Fibroblast of lung (primary cell): ENCODE data around the gene S100G. TPM values are rescaled to one million over a fixed set of nuclear protein-coding genes. Genes with fewer than 3 reads are reported as not detected.

Experiments used
- DNase-seq, 2 donors: peaks; one replicate each; pipeline versions ENCODE4 v3.0.0 to v3.0.0-alpha.2; 2010; ENCODE audit warnings: low read depth in 2 of 2
- H2AFZ ChIP-seq: 2 replicates; pipeline ENCODE4 v1.5.1; 2012; ENCODE audit warnings: low read length, control low read depth, inconsistent platforms
- H3K27ac ChIP-seq: 2 replicates; pipeline ENCODE4 v1.5.1; 2011; ENCODE audit warnings: low read length, control low read depth; ENCODE audit not compliant: insufficient read depth
- H3K27me3 ChIP-seq: 2 replicates; pipeline ENCODE4 v1.5.1; 2011; ENCODE audit warnings: mild to moderate bottlenecking, low read length; ENCODE audit not compliant: control insufficient read depth, insufficient read depth
- H3K36me3 ChIP-seq: 2 replicates; pipeline ENCODE4 v1.5.1; 2011; ENCODE audit warnings: low read length; ENCODE audit not compliant: control insufficient read depth, insufficient read depth
- H3K4me1 ChIP-seq: 2 replicates; pipeline ENCODE4 v1.5.1; 2011; ENCODE audit warnings: low read length; ENCODE audit not compliant: control insufficient read depth, insufficient read depth; ENCODE audit errors: extremely low read depth
- H3K4me2 ChIP-seq: 2 replicates; pipeline ENCODE4 v1.5.1; 2011; ENCODE audit warnings: low read length, control low read depth; ENCODE audit not compliant: insufficient read depth; ENCODE audit errors: extremely low read depth
- H3K4me3 ChIP-seq, 4 experiments: fragments of 200-600 bp in 1 of 4; sonication (generic) in 1 of 4; replicated peaks in 1 of 4; 2 replicates each; pipeline ENCODE4 v1.5.1; 2011 to 2016; ENCODE audit warnings: low read length in 4 of 4, low read depth in 3 of 4, mild to moderate bottlenecking in 3 of 4, control low read depth in 2 of 4, inconsistent platforms in 1 of 4, mixed read lengths in 1 of 4; ENCODE audit not compliant: insufficient read depth in 1 of 4; ENCODE audit errors: control extremely low read depth in 1 of 4
- H3K79me2 ChIP-seq: 2 replicates; pipeline ENCODE4 v1.5.1; 2012; ENCODE audit warnings: mild to moderate bottlenecking, low read length, inconsistent platforms; ENCODE audit not compliant: control insufficient read depth, insufficient read depth
- H3K9ac ChIP-seq: 2 replicates; pipeline ENCODE4 v1.5.1; 2011; ENCODE audit warnings: mild to moderate bottlenecking, low read length, control low read depth; ENCODE audit not compliant: insufficient read depth
- H3K9me3 ChIP-seq: 2 replicates; pipeline ENCODE4 v1.5.1; 2012; ENCODE audit warnings: low read depth, low read length; ENCODE audit not compliant: control insufficient read depth, insufficient read depth
- H4K20me1 ChIP-seq: 2 replicates; pipeline ENCODE4 v1.5.1; 2011; ENCODE audit warnings: low read length; ENCODE audit not compliant: control insufficient read depth, insufficient read depth; ENCODE audit errors: extremely low read depth
- CTCF ChIP-seq, 2 donors: IDR thresholded peaks in 1 of 2; conservative IDR thresholded peaks in 1 of 2; 1 replicate in 1 of 2; 2 replicates in 1 of 2; pipeline ENCODE4 v1.5.1; 2011 to 2012; ENCODE audit warnings: low read length in 2 of 2, control low read depth in 1 of 2, inconsistent platforms in 1 of 2, low read depth in 1 of 2, mild to moderate bottlenecking in 1 of 2
- EZH2 ChIP-seq: IDR thresholded peaks from 2 replicates; pipeline ENCODE4 v1.5.1; 2012; ENCODE audit warnings: low read length, control low read depth, mild to moderate bottlenecking; ENCODE audit errors: missing control alignments
- polyA plus RNA-seq, 2 donors: library from polyadenylated mRNA; depleted of rRNA in 1 of 2; stranded (reverse) in 1 of 2; unstranded in 1 of 2; fragments of >200 nt; gene quantifications; 2 replicates each; pipeline ENCODE4 v1.2.1, GENCODE V29; 2011 to 2012; ENCODE audit warnings: missing spikeins in 1 of 2
- total RNA-seq: library from RNA; depleted of rRNA; stranded (reverse); fragments of >200 nt; gene quantifications from 2 replicates; pipeline ENCODE4 v1.2.1, GENCODE V29; 2014

S100G gene
- total and polyA plus RNA-seq, 2 donors (not counting 1 experiment from before 2014, with no cell fraction given): not detected

DNA sequence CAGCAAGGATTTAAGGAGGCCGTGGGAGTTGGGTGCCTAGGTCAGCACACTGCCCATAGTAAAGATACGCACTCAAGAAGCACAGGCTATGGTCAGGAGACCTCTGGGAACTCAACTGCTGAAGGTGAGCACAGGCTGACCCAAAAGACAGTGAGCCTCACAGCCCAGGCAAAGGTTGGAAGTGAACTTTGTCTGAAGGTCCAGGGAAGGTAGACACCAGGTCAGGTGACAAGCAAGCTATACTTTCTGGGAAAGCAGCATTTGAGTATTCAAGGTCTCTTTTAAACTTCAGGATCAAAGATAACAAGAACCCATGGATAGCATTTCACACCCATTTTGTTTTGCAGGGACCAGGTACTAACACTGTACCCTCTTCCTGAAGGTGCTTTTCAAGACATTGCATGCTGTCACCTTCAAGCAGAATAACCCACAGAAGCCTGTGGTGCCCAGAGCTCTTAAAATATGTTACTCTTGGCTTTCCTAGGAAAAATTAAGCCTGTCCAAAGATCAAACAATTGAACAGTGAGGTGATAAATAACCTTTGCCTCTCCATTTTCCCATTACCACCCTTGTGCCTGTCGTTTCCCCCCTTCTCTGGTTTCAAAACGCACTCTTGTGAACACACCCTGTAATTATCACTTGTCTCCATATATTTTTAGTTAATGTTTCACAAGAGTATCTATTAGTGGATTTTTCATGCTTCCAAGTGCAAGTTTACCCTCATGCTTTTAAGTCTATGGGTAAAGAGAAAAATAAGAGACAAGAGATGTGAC lies 3.4 kb upstream of the S100G start:
- Histone ChIP-seq H3K79me2 (no peaks in the 10 kb centered on the region), H3K36me3 (no peaks in the 10 kb centered on the region), H3K27ac (no peak overlapping the region), H3K4me2 (no peak overlapping the region), H3K9ac (no peak overlapping the region), H3K4me3 (no peak overlapping the region), H3K9me3 (no peaks in the 10 kb centered on the region), H2AFZ (no peak overlapping the region), H3K27me3 (no peaks in the 10 kb centered on the region), H3K4me1 (no peaks in the 10 kb centered on the region), H4K20me1 (no peaks in the 10 kb centered on the region)
- TF ChIP-seq CTCF (conservative IDR thresholded peaks at IDR 0.05 in 1 of 2, IDR thresholded peaks at IDR 0.05 in 1 of 2; ENCODE audit: low read depth in 1 of 2, low read length in 2 of 2) (no peak), EZH2 (no peak)
- no peak for DNase-seq

DNA sequence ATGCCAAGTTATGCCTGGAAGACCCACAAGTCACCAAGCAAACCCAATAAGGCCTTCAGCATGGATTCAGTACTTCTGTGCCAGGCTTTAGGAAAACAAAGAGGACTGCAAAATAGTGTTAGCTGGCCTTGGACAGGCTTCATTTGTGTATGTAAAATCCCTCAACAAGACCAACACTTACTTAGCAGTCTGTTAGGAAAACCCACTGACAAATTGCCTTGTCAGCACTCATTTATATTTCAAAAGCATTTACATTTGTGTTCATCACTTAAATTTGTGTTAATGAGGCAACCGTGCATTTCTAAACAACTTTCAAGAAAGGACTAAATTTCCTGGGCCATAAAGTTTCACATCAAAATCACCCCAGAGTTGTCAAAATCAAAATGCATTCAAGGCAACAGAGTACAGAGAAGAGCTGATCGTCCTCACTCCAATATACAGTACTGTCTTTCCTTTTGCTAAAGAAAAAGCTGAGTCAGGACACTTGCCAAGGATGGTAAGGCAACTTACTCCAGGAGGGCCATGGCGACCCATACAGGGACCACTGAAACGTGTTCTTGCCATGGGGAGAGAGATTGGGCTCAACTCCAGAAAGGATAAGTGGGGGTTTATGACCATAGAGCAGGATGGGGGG lies 1.6 kb downstream of the S100G start:
- Histone ChIP-seq H3K79me2 (no peaks in the 10 kb centered on the region), H3K36me3 (no peaks in the 10 kb centered on the region), H3K27ac (no peak overlapping the region), H3K9me3 (no peaks in the 10 kb centered on the region), H3K4me1 (no peaks in the 10 kb centered on the region), H3K4me2 (no peak overlapping the region), H4K20me1 (no peaks in the 10 kb centered on the region), H3K27me3 (no peaks in the 10 kb centered on the region), H3K4me3 (no peak overlapping the region), H2AFZ (no peak overlapping the region), H3K9ac (no peak overlapping the region)
- DNase-seq: no peak
- TF ChIP-seq CTCF (conservative IDR thresholded peaks at IDR 0.05 in 1 of 2, IDR thresholded peaks at IDR 0.05 in 1 of 2; ENCODE audit: low read depth in 1 of 2, low read length in 2 of 2): no peak
- no peak for TF ChIP-seq EZH2

DNA sequence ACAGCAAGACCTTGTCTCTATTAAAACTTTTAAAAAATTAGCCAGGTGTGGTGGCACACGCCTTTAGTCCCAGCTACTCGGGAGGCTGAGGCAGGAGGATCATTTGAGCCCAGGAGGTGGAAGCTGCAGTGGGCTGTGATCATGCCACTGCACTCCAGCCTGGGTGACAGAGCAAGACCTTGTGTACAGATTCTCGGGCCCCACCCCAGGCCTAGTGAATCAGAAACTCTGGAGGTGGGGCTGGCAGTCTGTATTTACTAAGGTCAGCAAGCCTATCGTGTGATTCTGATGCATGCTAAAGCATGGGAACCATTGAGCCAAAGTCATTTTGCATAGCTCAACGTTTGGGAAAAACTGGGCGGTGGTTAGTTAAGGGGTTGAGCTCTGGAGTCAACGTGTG lies 3.5 kb downstream of the S100G start:
- H4K20me1 ChIP-seq: no peaks in the 10 kb centered on the region
- H3K27me3 ChIP-seq: no peaks in the 10 kb centered on the region
- H3K79me2 ChIP-seq: no peaks in the 10 kb centered on the region
- no peak overlapping the region for H3K4me2 ChIP-seq
- H3K27ac ChIP-seq: no peak overlapping the region
- no peaks in the 10 kb centered on the region for H3K36me3 ChIP-seq
- H3K9ac ChIP-seq: no peak overlapping the region
- no peaks in the 10 kb centered on the region for H3K4me1 ChIP-seq
- DNase-seq: no peak
- H2AFZ ChIP-seq: no peak overlapping the region
- no peak overlapping the region for H3K4me3 ChIP-seq
- TF ChIP-seq CTCF (conservative IDR thresholded peaks at IDR 0.05 in 1 of 2, IDR thresholded peaks at IDR 0.05 in 1 of 2; ENCODE audit: low read depth in 1 of 2, low read length in 2 of 2): no peak
- no peak for TF ChIP-seq EZH2
- H3K9me3 ChIP-seq: no peaks in the 10 kb centered on the region
